ENCODE results near the gene MYBBP1A.

MYBBP1A gene

GRCh38 chr17:4547118-4547906 lies 7.9 kb downstream of the MYBBP1A start:
- TF ChIP-seq, protein P1, sequence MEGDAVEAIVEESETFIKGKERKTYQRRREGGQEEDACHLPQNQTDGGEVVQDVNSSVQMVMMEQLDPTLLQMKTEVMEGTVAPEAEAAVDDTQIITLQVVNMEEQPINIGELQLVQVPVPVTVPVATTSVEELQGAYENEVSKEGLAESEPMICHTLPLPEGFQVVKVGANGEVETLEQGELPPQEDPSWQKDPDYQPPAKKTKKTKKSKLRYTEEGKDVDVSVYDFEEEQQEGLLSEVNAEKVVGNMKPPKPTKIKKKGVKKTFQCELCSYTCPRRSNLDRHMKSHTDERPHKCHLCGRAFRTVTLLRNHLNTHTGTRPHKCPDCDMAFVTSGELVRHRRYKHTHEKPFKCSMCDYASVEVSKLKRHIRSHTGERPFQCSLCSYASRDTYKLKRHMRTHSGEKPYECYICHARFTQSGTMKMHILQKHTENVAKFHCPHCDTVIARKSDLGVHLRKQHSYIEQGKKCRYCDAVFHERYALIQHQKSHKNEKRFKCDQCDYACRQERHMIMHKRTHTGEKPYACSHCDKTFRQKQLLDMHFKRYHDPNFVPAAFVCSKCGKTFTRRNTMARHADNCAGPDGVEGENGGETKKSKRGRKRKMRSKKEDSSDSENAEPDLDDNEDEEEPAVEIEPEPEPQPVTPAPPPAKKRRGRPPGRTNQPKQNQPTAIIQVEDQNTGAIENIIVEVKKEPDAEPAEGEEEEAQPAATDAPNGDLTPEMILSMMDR (IDR thresholded peaks at IDR 0.05; ENCODE audit: borderline replicate concordance, insufficient read depth, low read depth, low read length) = no peak
- H3K4me3 ChIP-seq (ENCODE audit: low read depth, low read length) = no peak overlapping the region

DNA sequence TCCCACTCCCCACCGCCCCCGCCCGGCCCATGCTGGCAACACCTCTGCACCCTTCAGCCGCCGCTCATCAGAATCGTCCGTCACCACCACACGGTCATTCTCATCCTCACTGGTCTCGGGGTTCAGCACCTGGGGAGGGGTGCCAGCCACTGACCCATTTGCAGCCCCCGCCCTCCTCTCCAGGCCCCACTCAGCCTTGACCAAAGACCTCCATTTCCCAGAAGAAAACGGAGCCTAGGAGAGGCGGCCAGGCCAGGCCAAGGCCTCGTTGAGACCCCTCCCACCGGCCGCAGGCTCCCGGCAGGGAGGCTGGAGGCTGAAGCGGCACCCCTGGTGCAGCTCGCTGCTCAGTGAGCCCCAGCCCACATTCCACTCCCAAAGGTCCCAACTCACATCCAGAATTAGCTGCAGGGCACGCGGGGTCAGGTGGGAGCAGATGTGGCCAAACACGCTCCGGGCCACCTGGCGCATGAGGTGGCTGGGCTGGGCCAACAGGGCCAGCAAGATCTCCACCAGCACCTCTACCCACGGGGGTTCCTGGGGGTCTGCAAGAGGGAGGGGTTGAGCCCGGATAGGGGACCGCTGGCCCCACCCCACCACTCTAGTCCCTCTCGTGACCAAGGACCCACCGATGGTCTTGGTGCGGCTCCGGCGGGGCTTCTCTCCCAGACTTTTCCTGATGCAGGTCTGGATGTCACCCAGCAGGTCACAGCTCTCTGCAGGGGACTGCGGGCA lies 9.8 kb downstream of the MYBBP1A start:
- TF ChIP-seq, protein P1 (IDR thresholded peaks at IDR 0.05; ENCODE audit: borderline replicate concordance, insufficient read depth, low read depth, low read length) = no peak
- no peak overlapping the region for H3K4me3 ChIP-seq (ENCODE audit: low read depth, low read length)

DNA sequence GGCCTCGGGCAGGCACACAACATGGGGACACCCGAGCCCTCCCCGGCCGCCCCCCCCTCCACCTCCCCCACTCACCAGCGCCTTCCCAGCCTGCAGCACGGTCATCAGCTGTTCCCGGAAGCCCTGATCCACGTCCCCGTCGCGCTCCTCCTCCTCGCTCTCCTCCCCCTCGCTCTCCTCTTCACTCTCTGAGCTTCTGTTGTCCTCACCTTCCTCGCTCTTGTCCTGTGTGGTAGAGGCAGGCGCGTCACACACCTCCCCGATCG lies 10.3 kb downstream of the MYBBP1A start:
- TF ChIP-seq, protein P1 (IDR thresholded peaks at IDR 0.05; ENCODE audit: borderline replicate concordance, insufficient read depth, low read depth, low read length) = no peak

DNA sequence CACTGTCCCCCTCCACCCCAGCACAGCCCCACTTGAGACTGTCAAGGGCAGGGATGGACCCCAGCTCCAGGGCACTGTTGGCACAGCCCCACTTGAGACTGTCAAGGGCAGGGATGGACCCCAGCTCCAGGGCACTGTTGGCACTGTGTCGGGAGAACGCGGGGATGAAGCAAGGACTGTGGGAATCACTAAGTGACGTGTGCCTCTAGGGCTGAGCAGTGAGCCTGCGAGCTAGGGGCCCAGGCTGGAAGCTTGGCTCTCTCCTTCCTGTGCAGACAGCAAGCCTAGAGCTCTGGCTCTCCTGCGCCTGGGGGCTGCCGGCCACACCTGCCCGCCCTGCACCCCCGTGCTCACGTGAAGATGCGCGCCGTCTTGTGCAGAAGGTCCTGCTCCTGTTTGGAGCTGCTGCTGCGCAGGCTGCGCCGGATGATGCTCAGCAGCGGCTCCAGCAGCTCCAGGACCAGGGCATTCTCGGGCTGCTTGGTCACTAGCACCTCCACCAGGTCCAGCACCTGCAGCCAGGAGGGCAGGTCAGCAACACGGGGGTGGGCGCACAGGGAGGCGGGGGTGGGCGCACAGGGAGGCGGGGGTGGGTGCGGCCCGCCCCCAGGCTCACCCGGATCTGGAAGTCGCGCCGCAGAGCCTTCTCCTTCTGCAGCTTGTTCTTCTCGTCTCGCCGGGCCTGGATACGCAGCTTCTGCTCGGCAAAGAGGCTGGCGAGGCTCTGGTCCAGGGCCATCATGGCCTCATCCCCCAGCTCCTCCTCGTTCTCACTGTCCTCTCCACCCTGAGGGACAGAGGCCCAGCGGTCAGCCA lies 10.8 kb downstream of the MYBBP1A start:
- TF ChIP-seq, protein P1 (IDR thresholded peaks at IDR 0.05; ENCODE audit: borderline replicate concordance, insufficient read depth, low read depth, low read length) = no peak
- no peak overlapping the region for H3K4me3 ChIP-seq (ENCODE audit: low read depth, low read length)

More for the DNA sequence above, 10.3 kb downstream of the MYBBP1A start:
- H3K4me3 ChIP-seq (ENCODE audit: low read depth, low read length) = no peak overlapping the region

- TF ChIP-seq, protein P1 (IDR thresholded peaks at IDR 0.05; ENCODE audit: borderline replicate concordance, insufficient read depth, low read depth, low read length) = no peak
- H3K4me3 ChIP-seq (ENCODE audit: low read depth, low read length) = no peak overlapping the region
These were observed 11.6 kb downstream of the MYBBP1A start for GRCh38 chr17:4543557-4544026.

DNA sequence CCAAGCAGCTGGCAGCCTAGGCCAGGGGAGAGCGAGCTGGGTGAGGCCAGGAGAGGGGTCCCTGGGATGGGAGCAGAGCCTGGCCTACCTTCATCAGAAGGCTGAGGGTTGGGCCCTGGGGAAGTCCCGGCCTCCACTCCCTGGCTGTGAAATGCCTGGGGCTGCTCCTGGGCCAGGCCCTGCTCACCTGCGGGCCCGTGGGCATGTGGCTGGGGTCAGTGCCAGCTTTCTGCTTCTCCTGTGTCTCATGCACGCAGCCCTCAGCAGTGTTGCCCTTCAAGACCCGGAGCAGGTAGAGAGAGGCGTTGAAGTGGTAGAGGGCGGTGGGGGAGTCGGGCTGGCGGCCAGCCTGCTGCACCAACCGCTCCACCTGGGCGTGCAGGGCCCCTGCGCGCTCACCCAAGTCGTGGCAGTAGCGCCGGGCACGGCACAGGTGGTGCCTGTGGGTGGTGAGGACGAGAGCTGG lies 12.4 kb downstream of the MYBBP1A start:
- TF ChIP-seq, protein P1 (IDR thresholded peaks at IDR 0.05; ENCODE audit: borderline replicate concordance, insufficient read depth, low read depth, low read length) = no peak
- no peak overlapping the region for H3K4me3 ChIP-seq (ENCODE audit: low read depth, low read length)

Measured in GM12875 (cell line).